HUES48 (cell line): ENCODE results near the gene KCND1.

Source experiments
- H3K27ac ChIP-seq: one replicate; pipeline ENCODE4 v1.7.0; 2013; ENCODE audit warnings: low read depth, low read length, inconsistent platforms
- H3K27me3 ChIP-seq: 2 replicates; pipeline ENCODE4 v1.6.1; 2013; ENCODE audit warnings: mild to moderate bottlenecking, low read length; ENCODE audit not compliant: control insufficient read depth, insufficient read depth
- H3K36me3 ChIP-seq: 2 replicates; pipeline ENCODE4 v1.6.1; 2013; ENCODE audit warnings: low read length; ENCODE audit not compliant: control insufficient read depth, insufficient read depth
- H3K4me1 ChIP-seq: 2 replicates; pipeline ENCODE4 v1.6.1; 2013; ENCODE audit warnings: mild to moderate bottlenecking, low read length; ENCODE audit not compliant: control insufficient read depth, insufficient read depth
- H3K4me3 ChIP-seq: 2 replicates; pipeline ENCODE4 v1.5.1; 2013; ENCODE audit warnings: mild to moderate bottlenecking, low read depth, low read length
- H3K9ac ChIP-seq: 2 replicates; pipeline ENCODE4 v1.6.1; 2013; ENCODE audit warnings: mild to moderate bottlenecking, low read depth, low read length, moderate library complexity
- H3K9me3 ChIP-seq: 2 replicates; pipeline ENCODE4 v1.6.1; 2013; ENCODE audit warnings: low read length; ENCODE audit not compliant: control insufficient read depth, insufficient read depth

The KCND1 gene

GRCh38 chrX:48974574-48974973 is 2.9 kb upstream of the KCND1 start:
- Histone ChIP-seq H3K27ac (no peak overlapping the region), H3K36me3 (peaks cover 41% of the 10 kb centered on the region), H3K4me1 (no peaks in the 10 kb centered on the region), H3K9me3 (peaks cover 36% of the 10 kb centered on the region), H3K27me3 (no peaks in the 10 kb centered on the region), H3K9ac (no peak overlapping the region), H3K4me3 (no peak overlapping the region)

- Histone ChIP-seq H3K36me3 (peaks cover 41% of the 10 kb centered on the region), H3K9me3 (peaks cover 36% of the 10 kb centered on the region), H3K27ac (no peak overlapping the region)
Measured at GRCh38 chrX:48974033-48974432, 2.4 kb upstream of the KCND1 start.

GRCh38 chrX:48972220-48973164 is 848 bp upstream of the KCND1 start:
- H3K4me3 ChIP-seq, result peak overlapping the region; percentile 76

More at GRCh38 chrX:48974033-48974432, 2.4 kb upstream of the KCND1 start:
- H3K4me1 ChIP-seq, result no peaks in the 10 kb centered on the region
- H3K27me3 ChIP-seq, result no peaks in the 10 kb centered on the region
- no peak overlapping the region for H3K4me3 ChIP-seq
- H3K9ac ChIP-seq, result no peak overlapping the region

GRCh38 chrX:48969471-48969870 is 2.2 kb downstream of the KCND1 start:
- H3K27me3 ChIP-seq, result no peaks in the 10 kb centered on the region
- H3K4me3 ChIP-seq, result no peak overlapping the region
- no peak overlapping the region for H3K9ac ChIP-seq
- peaks cover 27% of the 10 kb centered on the region for H3K9me3 ChIP-seq
- no peaks in the 10 kb centered on the region for H3K4me1 ChIP-seq
- peaks cover 4% of the 10 kb centered on the region for H3K36me3 ChIP-seq
- H3K27ac ChIP-seq, result no peak overlapping the region

More at GRCh38 chrX:48972220-48973164, 848 bp upstream of the KCND1 start:
- H3K9me3 ChIP-seq, result peaks cover 31% of the 10 kb centered on the region
- no peaks in the 10 kb centered on the region for H3K27me3 ChIP-seq
- H3K36me3 ChIP-seq, result peaks cover 27% of the 10 kb centered on the region
- peak overlapping the region; percentile 59 for H3K27ac ChIP-seq
- no peaks in the 10 kb centered on the region for H3K4me1 ChIP-seq
- H3K9ac ChIP-seq, result 0 out of 2 replicates have a peak overlapping the region, but pooled peaks have one; percentile 9

GRCh38 chrX:48968377-48968776 is 3.3 kb downstream of the KCND1 start:
- Histone ChIP-seq H3K27me3 (no peaks in the 10 kb centered on the region), H3K4me3 (no peak overlapping the region), H3K9me3 (peaks cover 23% of the 10 kb centered on the region), H3K27ac (no peak overlapping the region), H3K4me1 (no peaks in the 10 kb centered on the region), H3K9ac (no peak overlapping the region), H3K36me3 (0 out of 2 replicates have a peak, but pooled peaks cover 4% of the 10 kb centered on the region)

GRCh38 chrX:48966796-48967579 is 4.7 kb downstream of the KCND1 start:
- Histone ChIP-seq H3K36me3 (0 out of 2 replicates have a peak, but pooled peaks cover 4% of the 10 kb centered on the region), H3K4me1 (no peaks in the 10 kb centered on the region), H3K27me3 (no peaks in the 10 kb centered on the region), H3K4me3 (no peak overlapping the region), H3K27ac (no peak overlapping the region), H3K9ac (no peak overlapping the region), H3K9me3 (peaks cover 22% of the 10 kb centered on the region)

- Histone ChIP-seq H3K9ac (no peak overlapping the region), H3K27ac (no peak overlapping the region), H3K4me3 (no peak overlapping the region), H3K27me3 (no peaks in the 10 kb centered on the region), H3K36me3 (0 out of 2 replicates have a peak, but pooled peaks cover 4% of the 10 kb centered on the region), H3K9me3 (peaks cover 31% of the 10 kb centered on the region), H3K4me1 (no peaks in the 10 kb centered on the region)
Measured at GRCh38 chrX:48965959-48966358, 5.7 kb downstream of the KCND1 start.

- Histone ChIP-seq H3K27me3 (no peaks in the 10 kb centered on the region), H3K9ac (no peak overlapping the region), H3K36me3 (0 out of 2 replicates have a peak, but pooled peaks cover 4% of the 10 kb centered on the region), H3K4me1 (no peaks in the 10 kb centered on the region), H3K9me3 (peaks cover 44% of the 10 kb centered on the region), H3K4me3 (no peak overlapping the region), H3K27ac (no peak overlapping the region)
Measured at GRCh38 chrX:48961585-48962091, 10.0 kb downstream of the KCND1 start.

GRCh38 chrX:48960291-48960690 is 11.4 kb downstream of the KCND1 start:
- peaks cover 13% of the 10 kb centered on the region for H3K36me3 ChIP-seq
- peaks cover 40% of the 10 kb centered on the region for H3K9me3 ChIP-seq
- H3K27ac ChIP-seq, result no peak overlapping the region
- no peak overlapping the region for H3K9ac ChIP-seq
- no peak overlapping the region for H3K4me3 ChIP-seq
- H3K27me3 ChIP-seq, result no peaks in the 10 kb centered on the region
- no peaks in the 10 kb centered on the region for H3K4me1 ChIP-seq

- peaks cover 52% of the 10 kb centered on the region for H3K9me3 ChIP-seq
- H3K4me1 ChIP-seq, result no peaks in the 10 kb centered on the region
- peak overlapping the region; percentile 78 for H3K27ac ChIP-seq
Measured at GRCh38 chrX:48958635-48959094, 13.0 kb downstream of the KCND1 start.

More at GRCh38 chrX:48958635-48959094, 13.0 kb downstream of the KCND1 start:
- H3K4me3 ChIP-seq, result peak overlapping the region; percentile 92
- H3K9ac ChIP-seq, result peak overlapping the region; percentile 41; the same call in 1 of the 2 replicates
- no peaks in the 10 kb centered on the region for H3K27me3 ChIP-seq
- peaks cover 28% of the 10 kb centered on the region for H3K36me3 ChIP-seq
